Hepatocyte (in vitro differentiated cells): ENCODE data around the gene SBF2. TPM values are rescaled to one million over a fixed set of nuclear protein-coding genes. Genes with fewer than 3 reads are reported as not detected.

ENCODE experiments used
- DNase-seq: peaks from one replicate; pipeline ENCODE4 v3.0.0-alpha.2; 2016; ENCODE audit warnings: low spot score
- H2AFZ ChIP-seq: fragments of 200-600 bp; sonication (generic); 2 replicates; pipeline ENCODE4 v1.6.0; 2016; ENCODE audit warnings: antibody characterized with exemption, mild to moderate bottlenecking
- H3K27ac ChIP-seq: fragments of 200-600 bp; sonication (generic); 2 replicates; pipeline ENCODE4 v1.5.1; 2016; ENCODE audit warnings: mild to moderate bottlenecking
- H3K27me3 ChIP-seq: fragments of 200-600 bp; sonication (generic); 2 replicates; pipeline ENCODE4 v1.6.1; 2016
- H3K36me3 ChIP-seq: fragments of 200-600 bp; sonication (generic); replicated peaks from 2 replicates; pipeline ENCODE4 v1.5.1; 2016; ENCODE audit warnings: low read depth; ENCODE audit not compliant: insufficient read depth
- H3K4me1 ChIP-seq: fragments of 200-600 bp; sonication (generic); 2 replicates; pipeline ENCODE4 v1.5.1; 2016; ENCODE audit warnings: mild to moderate bottlenecking, moderate library complexity; ENCODE audit not compliant: insufficient read depth
- H3K4me2 ChIP-seq: fragments of 200-600 bp; sonication (generic); 2 replicates; pipeline ENCODE4 v1.6.0; 2016
- H3K4me3 ChIP-seq: fragments of 200-600 bp; sonication (generic); 2 replicates; pipeline ENCODE4 v1.5.1; 2016; ENCODE audit warnings: mild to moderate bottlenecking
- H3K79me2 ChIP-seq: fragments of 200-600 bp; sonication (generic); 2 replicates; pipeline ENCODE4 v1.6.0; 2017; ENCODE audit warnings: mild to moderate bottlenecking
- H3K9me2 ChIP-seq: fragments of 200-600 bp; sonication (generic); replicated peaks from 2 replicates; pipeline ENCODE4 v1.6.0; 2017; ENCODE audit warnings: mild to moderate bottlenecking; ENCODE audit not compliant: insufficient read depth
- H3K9me3 ChIP-seq: fragments of 200-600 bp; sonication (generic); 2 replicates; pipeline ENCODE4 v1.5.1; 2016; ENCODE audit warnings: low read depth, mild to moderate bottlenecking
- H4K20me1 ChIP-seq: fragments of 200-600 bp; sonication (generic); 2 replicates; pipeline ENCODE4 v1.6.0; 2016; ENCODE audit warnings: mild to moderate bottlenecking; ENCODE audit not compliant: insufficient read depth, poor library complexity, severe bottlenecking
- CTCF ChIP-seq: fragments of 200-600 bp; sonication (generic); IDR thresholded peaks from 2 replicates; pipeline ENCODE4 v1.5.1; 2016; ENCODE audit warnings: antibody characterized with exemption, mild to moderate bottlenecking; ENCODE audit not compliant: poor library complexity
- EZH2 ChIP-seq: fragments of 200-600 bp; sonication (generic); IDR thresholded peaks from 2 replicates; pipeline ENCODE4 v1.6.1; 2016; ENCODE audit warnings: antibody characterized with exemption, mild to moderate bottlenecking, borderline replicate concordance
- EZH2phosphoT487 ChIP-seq: fragments of 200-600 bp; sonication (generic); IDR thresholded peaks from one replicate; pipeline ENCODE4 v1.6.1; 2018; ENCODE audit warnings: antibody characterized with exemption, mild to moderate bottlenecking, low read depth, moderate library complexity; ENCODE audit not compliant: unreplicated experiment, severe bottlenecking
- WGBS: methylation state at CpG from one replicate; pipeline ENCODE4 v1.1.6; 2016; ENCODE audit warnings: low lambda C conversion rate; ENCODE audit errors: missing lambda C conversion rate; 5-methylcytosine and 5-hydroxymethylcytosine counted together
- polyA plus RNA-seq: library from polyadenylated mRNA; unstranded; fragments of >200 nt; fragmentation: Nextera tagmentation; extraction: Ambion mirVana; gene quantifications from 2 replicates; pipeline ENCODE4 v1.2.1, GENCODE V29; 2016
- total RNA-seq: library from RNA; depleted of rRNA; stranded (reverse); fragments of >200 nt; gene quantifications from 2 replicates; pipeline ENCODE4 v1.2.3, GENCODE V29; 2014

SBF2 gene
- total and polyA plus RNA-seq, 2 experiments from 2014 or later = 25.7 to 83.2 TPM

DNA sequence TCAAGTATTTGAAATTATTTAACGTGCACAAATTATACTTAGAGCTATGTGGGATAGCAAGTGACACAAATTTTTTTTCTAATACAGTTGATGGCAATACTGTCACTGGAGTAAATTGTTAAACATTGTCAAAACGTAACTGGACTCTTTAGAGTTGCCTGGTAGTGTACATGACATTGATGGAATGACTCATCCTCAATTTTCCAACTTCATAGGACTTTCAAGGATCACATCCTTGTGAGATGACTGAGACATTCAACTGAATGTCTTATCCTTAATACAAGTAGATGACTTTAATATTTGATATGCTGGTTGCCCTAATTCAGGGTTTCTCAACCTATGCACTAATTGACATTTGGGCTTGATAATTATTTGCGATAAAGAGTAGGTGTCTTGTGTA is 320.1 kb downstream of the SBF2 start:
- no peak for DNase-seq
- Histone ChIP-seq H3K27ac (no peak overlapping the region), H3K4me2 (no peak overlapping the region), H3K27me3 (no peaks in the 10 kb centered on the region), H3K4me3 (no peak overlapping the region), H3K79me2 (no peaks in the 10 kb centered on the region), H3K9me2 (no peaks in the 10 kb centered on the region), H3K4me1 (no peaks in the 10 kb centered on the region), H3K9me3 (no peaks in the 10 kb centered on the region), H4K20me1 (no peaks in the 10 kb centered on the region), H3K36me3 (no peaks in the 10 kb centered on the region), H2AFZ (no peak overlapping the region)
- 91% methylated on average over 3 of the region's 3 CpGs for WGBS
- TF ChIP-seq EZH2 (no peak), EZH2phosphoT487 (no peak), CTCF (no peak)

DNA sequence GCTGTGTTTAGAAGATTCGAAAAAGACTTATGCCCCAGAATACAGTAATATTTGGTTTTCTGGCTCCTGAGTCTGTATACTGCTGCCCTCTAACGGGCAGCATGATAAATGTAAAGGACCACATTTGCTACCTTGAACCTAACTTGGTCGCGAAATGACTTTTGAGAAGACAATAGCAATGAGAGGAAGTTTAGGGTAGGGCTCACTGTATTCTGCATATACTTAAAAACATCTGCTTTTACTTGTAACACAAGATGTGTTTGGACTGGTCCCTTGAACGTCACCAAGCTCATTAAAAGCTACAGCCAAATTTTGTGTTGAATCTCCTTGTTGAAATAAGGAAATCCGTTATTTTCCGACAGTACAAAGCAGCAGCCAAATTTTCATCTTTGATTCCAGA is 321.0 kb downstream of the SBF2 start:
- H3K79me2 ChIP-seq = no peaks in the 10 kb centered on the region
- H3K36me3 ChIP-seq = no peaks in the 10 kb centered on the region
- H4K20me1 ChIP-seq = no peaks in the 10 kb centered on the region
- H3K4me1 ChIP-seq = no peaks in the 10 kb centered on the region
- H3K9me3 ChIP-seq = no peaks in the 10 kb centered on the region
- no peaks in the 10 kb centered on the region for H3K27me3 ChIP-seq
- WGBS = 40% methylated on average over 7 of the region's 7 CpGs
- no peak overlapping the region for H3K27ac ChIP-seq
- no peak overlapping the region for H3K4me3 ChIP-seq
- TF ChIP-seq EZH2 (no peak), CTCF (peak; percentile 81)
- no peak overlapping the region for H2AFZ ChIP-seq
- H3K9me2 ChIP-seq = no peaks in the 10 kb centered on the region
- H3K4me2 ChIP-seq = no peak overlapping the region
- peak; percentile 61 for DNase-seq

DNA sequence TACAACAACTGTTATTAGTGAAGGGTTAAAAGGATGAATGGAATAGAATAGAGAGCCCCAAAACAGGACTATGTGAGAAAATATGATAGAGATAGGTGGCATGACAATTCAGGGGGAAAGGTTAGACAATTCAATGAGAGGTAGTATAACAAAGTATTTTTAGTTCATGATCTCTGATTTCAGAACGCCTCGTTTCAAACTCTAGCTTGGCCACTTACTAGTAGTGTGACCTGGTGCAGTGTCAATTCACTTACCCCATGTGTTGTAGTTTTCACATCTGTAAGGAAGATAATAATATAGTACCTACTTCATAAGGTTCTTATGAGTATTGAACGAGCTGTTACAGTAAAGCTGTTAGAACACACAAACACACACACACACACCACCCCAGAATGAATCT is 322.1 kb downstream of the SBF2 start:
- Histone ChIP-seq H4K20me1 (no peaks in the 10 kb centered on the region), H3K4me2 (no peak overlapping the region), H3K4me1 (no peaks in the 10 kb centered on the region), H3K27me3 (no peaks in the 10 kb centered on the region), H3K9me2 (no peaks in the 10 kb centered on the region), H3K36me3 (no peaks in the 10 kb centered on the region), H3K79me2 (no peaks in the 10 kb centered on the region), H3K27ac (no peak overlapping the region), H3K9me3 (no peaks in the 10 kb centered on the region), H3K4me3 (no peak overlapping the region), H2AFZ (no peak overlapping the region)
- TF ChIP-seq EZH2 (no peak), EZH2phosphoT487 (no peak), CTCF (no peak)
- 93% methylated on average over 3 of the region's 3 CpGs for WGBS
- no peak for DNase-seq

- Histone ChIP-seq H3K4me2 (peak overlapping the region; percentile 12), H4K20me1 (no peaks in the 10 kb centered on the region), H3K4me1 (no peaks in the 10 kb centered on the region), H3K79me2 (no peaks in the 10 kb centered on the region), H2AFZ (no peak overlapping the region), H3K4me3 (no peak overlapping the region), H3K36me3 (no peaks in the 10 kb centered on the region), H3K27ac (peak overlapping the region; percentile 66), H3K9me2 (no peaks in the 10 kb centered on the region), H3K9me3 (no peaks in the 10 kb centered on the region), H3K27me3 (no peaks in the 10 kb centered on the region)
- DNase-seq = no peak
- TF ChIP-seq CTCF = no peak
- TF ChIP-seq EZH2phosphoT487 = no peak
- TF ChIP-seq EZH2 = no peak
- WGBS = 62% methylated on average over 2 of the region's 2 CpGs
Measured at GRCh38 chr11:9969068-9969467, 325.0 kb downstream of the SBF2 start.
